GM19395 (cell line): ENCODE results near the gene ADD1.

ENCODE experiments used
- ATAC-seq: cut with Tn5 transposase; IDR thresholded peaks from one replicate; pipeline ENCODE4 v1.9.1; 2021; ENCODE audit warnings: mild to moderate bottlenecking, moderate library complexity; ENCODE audit not compliant: unreplicated experiment

The ADD1 gene

GRCh38 chr4:2879026-2879425 is 35.4 kb downstream of the ADD1 start:
- no peak for ATAC-seq

- no peak for ATAC-seq
Measured at GRCh38 chr4:2881431-2881830, 37.8 kb downstream of the ADD1 start.

GRCh38 chr4:2882341-2882740 is 38.7 kb downstream of the ADD1 start:
- no peak for ATAC-seq

GRCh38 chr4:2886161-2886560 is 42.5 kb downstream of the ADD1 start:
- no peak for ATAC-seq

- ATAC-seq, result no peak
Measured at GRCh38 chr4:2886622-2887021, 43.0 kb downstream of the ADD1 start.

GRCh38 chr4:2887343-2887742 is 43.7 kb downstream of the ADD1 start:
- ATAC-seq, result no peak

- ATAC-seq, result no peak
Measured at GRCh38 chr4:2888886-2889285, 45.2 kb downstream of the ADD1 start.

GRCh38 chr4:2891294-2891693 is 47.6 kb downstream of the ADD1 start:
- no peak for ATAC-seq

GRCh38 chr4:2893772-2894171 is 50.1 kb downstream of the ADD1 start:
- no peak for ATAC-seq

- ATAC-seq, result no peak
Measured at GRCh38 chr4:2898001-2898400, 54.4 kb downstream of the ADD1 start.

GRCh38 chr4:2900741-2901140 is 57.1 kb downstream of the ADD1 start:
- no peak for ATAC-seq

GRCh38 chr4:2901186-2901585 is 57.5 kb downstream of the ADD1 start:
- no peak for ATAC-seq

GRCh38 chr4:2902126-2902525 is 58.5 kb downstream of the ADD1 start:
- no peak for ATAC-seq

GRCh38 chr4:2905544-2905943 is 61.9 kb downstream of the ADD1 start:
- no peak for ATAC-seq

GRCh38 chr4:2906218-2906617 is 62.6 kb downstream of the ADD1 start:
- ATAC-seq, result no peak

- no peak for ATAC-seq
Measured at GRCh38 chr4:2907226-2907625, 63.6 kb downstream of the ADD1 start.

- ATAC-seq, result no peak
Measured at GRCh38 chr4:2907706-2908293, 64.2 kb downstream of the ADD1 start.

GRCh38 chr4:2908686-2909085 is 65.0 kb downstream of the ADD1 start:
- ATAC-seq, result no peak

- ATAC-seq, result no peak
Measured at GRCh38 chr4:2909583-2909982, 65.9 kb downstream of the ADD1 start.

- ATAC-seq, result no peak
Measured at GRCh38 chr4:2910409-2910808, 66.8 kb downstream of the ADD1 start.

GRCh38 chr4:2911868-2912267 is 68.2 kb downstream of the ADD1 start:
- ATAC-seq, result no peak

- ATAC-seq, result no peak
Measured at GRCh38 chr4:2913168-2913567, 69.5 kb downstream of the ADD1 start.
